A673 (cell line): Measurements from ENCODE around the gene PBX4. TPM values are rescaled to one million over a fixed set of nuclear protein-coding genes. Genes with fewer than 3 reads are reported as not detected.

Experiments used
- BruUV-seq: library from RNA; stranded (reverse); fragments of 400-500 nt; replicated peaks from 2 replicates; lab custom pipeline; 2021; lab: Mats Ljungman, UMichigan
- CTCF ChIA-PET: fragments of 300-600 bp; sonication (Branson Sonifier 250); formaldehyde crosslinking; loops from one replicate; lab custom pipeline; 2022; ENCODE audit warnings: antibody characterized with exemption; lab: Charles Lee
- POLR2A ChIA-PET: fragments of 300-600 bp; sonication (Branson Sonifier 250); formaldehyde crosslinking; loops from one replicate; lab custom pipeline; 2022; ENCODE audit warnings: antibody characterized with exemption; ENCODE audit not compliant: low non-redundant PET; lab: Charles Lee
- DNase-seq: peaks from one replicate; pipeline ENCODE4 v3.0.0-alpha.2; 2015; ENCODE audit warnings: low spot score
- H3K27ac ChIP-seq: fragments of 200-600 bp; sonication (generic); 2 replicates; pipeline ENCODE4 v1.5.1; 2016; ENCODE audit warnings: mixed run types, low read depth, mild to moderate bottlenecking, mixed read lengths, antibody characterized with exemption, low read length; ENCODE audit not compliant: poor library complexity, severe bottlenecking
- H3K27me3 ChIP-seq: fragments of 200-600 bp; sonication (generic); replicated peaks from 2 replicates; pipeline ENCODE4 v1.6.1; 2017; ENCODE audit warnings: mixed run types, low read depth, mild to moderate bottlenecking, mixed read lengths, antibody characterized with exemption, low read length; ENCODE audit not compliant: insufficient read depth, poor library complexity
- H3K36me3 ChIP-seq: fragments of 200-600 bp; sonication (generic); 2 replicates; pipeline ENCODE4 v1.6.1; 2016; ENCODE audit warnings: mixed run types, mild to moderate bottlenecking, mixed read lengths, antibody characterized with exemption, low read length; ENCODE audit not compliant: insufficient read depth, poor library complexity, severe bottlenecking
- H3K4me1 ChIP-seq: fragments of 200-600 bp; sonication (generic); 2 replicates; pipeline ENCODE4 v1.6.1; 2017; ENCODE audit warnings: mixed run types, mild to moderate bottlenecking, mixed read lengths, antibody characterized with exemption, low read length; ENCODE audit not compliant: insufficient read depth, poor library complexity, severe bottlenecking
- H3K4me3 ChIP-seq: fragments of 200-600 bp; sonication (generic); 2 replicates; pipeline ENCODE4 v1.5.1; 2016; ENCODE audit warnings: low read depth, mixed run types, mild to moderate bottlenecking, mixed read lengths, low read length; ENCODE audit not compliant: poor library complexity, severe bottlenecking
- H3K9me3 ChIP-seq: fragments of 200-600 bp; sonication (generic); 2 replicates; pipeline ENCODE4 v1.6.1; 2016; ENCODE audit warnings: mixed run types, low read depth, mild to moderate bottlenecking, mixed read lengths, antibody characterized with exemption, low read length; ENCODE audit not compliant: poor library complexity, severe bottlenecking
- EZH2 ChIP-seq: fragments of 200-600 bp; sonication (generic); IDR thresholded peaks from 2 replicates; pipeline ENCODE4 v1.6.1; 2017; ENCODE audit warnings: borderline replicate concordance, low read depth, mild to moderate bottlenecking, mixed read lengths, antibody characterized with exemption, low read length; ENCODE audit not compliant: poor library complexity, severe bottlenecking
- intact Hi-C: fragments of 100-400 bp; cut with micrococcal nuclease; formaldehyde crosslinking; loops from one replicate; pipeline ENCODE4 v1.10.0; 2022; ENCODE audit not compliant: unreplicated experiment
- total RNA-seq: library from RNA; stranded (reverse); gene quantifications from 2 replicates; pipeline ENCODE4 v1.2.3, GENCODE V29; 2021
- TF ChIP-seq, protein P1 (sequence below): fragments of 300-800, 200-600 bp; sonication (generic); conservative IDR thresholded peaks from 2 replicates; pipeline ENCODE4 v1.5.1; 2017; ENCODE audit warnings: low read depth, mild to moderate bottlenecking, antibody characterized with exemption, low read length, moderate library complexity, mixed read lengths

PBX4 gene
- total RNA-seq, 1 experiment from 2014 or later, result 3.1 TPM

DNA sequence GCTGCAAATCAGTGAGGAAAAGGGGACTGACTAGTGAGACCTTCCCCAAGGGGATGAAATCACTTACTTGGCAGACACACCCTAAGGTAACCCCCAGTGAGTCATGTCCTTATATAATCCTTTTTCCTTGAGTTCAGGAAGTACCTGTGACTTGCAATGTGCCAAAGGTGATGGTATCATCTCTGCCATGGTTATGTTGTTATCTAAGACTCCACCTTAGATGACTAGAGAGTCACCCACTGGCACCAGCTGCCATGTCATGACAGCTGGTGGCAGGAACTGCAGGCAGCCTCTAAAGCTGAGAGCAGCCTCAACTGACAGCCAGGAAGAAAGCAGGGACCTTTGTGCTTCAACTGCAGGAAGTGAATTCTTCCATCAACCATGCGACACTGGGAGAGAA lies 12.5 kb downstream of the PBX4 start:
- DNase-seq, result no peak
- Histone ChIP-seq H3K27me3 (no peaks in the 10 kb centered on the region), H3K36me3 (no peaks in the 10 kb centered on the region), H3K4me3 (no peak overlapping the region), H3K27ac (no peak overlapping the region), H3K9me3 (no peaks in the 10 kb centered on the region), H3K4me1 (no peaks in the 10 kb centered on the region)
- TF ChIP-seq, protein P1, sequence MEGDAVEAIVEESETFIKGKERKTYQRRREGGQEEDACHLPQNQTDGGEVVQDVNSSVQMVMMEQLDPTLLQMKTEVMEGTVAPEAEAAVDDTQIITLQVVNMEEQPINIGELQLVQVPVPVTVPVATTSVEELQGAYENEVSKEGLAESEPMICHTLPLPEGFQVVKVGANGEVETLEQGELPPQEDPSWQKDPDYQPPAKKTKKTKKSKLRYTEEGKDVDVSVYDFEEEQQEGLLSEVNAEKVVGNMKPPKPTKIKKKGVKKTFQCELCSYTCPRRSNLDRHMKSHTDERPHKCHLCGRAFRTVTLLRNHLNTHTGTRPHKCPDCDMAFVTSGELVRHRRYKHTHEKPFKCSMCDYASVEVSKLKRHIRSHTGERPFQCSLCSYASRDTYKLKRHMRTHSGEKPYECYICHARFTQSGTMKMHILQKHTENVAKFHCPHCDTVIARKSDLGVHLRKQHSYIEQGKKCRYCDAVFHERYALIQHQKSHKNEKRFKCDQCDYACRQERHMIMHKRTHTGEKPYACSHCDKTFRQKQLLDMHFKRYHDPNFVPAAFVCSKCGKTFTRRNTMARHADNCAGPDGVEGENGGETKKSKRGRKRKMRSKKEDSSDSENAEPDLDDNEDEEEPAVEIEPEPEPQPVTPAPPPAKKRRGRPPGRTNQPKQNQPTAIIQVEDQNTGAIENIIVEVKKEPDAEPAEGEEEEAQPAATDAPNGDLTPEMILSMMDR, result no peak
- no peak for TF ChIP-seq EZH2
- intact Hi-C loops, result no loop called here
- CTCF ChIA-PET, result no interaction called here
- no TSS peak for BruUV-seq
- POLR2A ChIA-PET, result no interaction called here

DNA sequence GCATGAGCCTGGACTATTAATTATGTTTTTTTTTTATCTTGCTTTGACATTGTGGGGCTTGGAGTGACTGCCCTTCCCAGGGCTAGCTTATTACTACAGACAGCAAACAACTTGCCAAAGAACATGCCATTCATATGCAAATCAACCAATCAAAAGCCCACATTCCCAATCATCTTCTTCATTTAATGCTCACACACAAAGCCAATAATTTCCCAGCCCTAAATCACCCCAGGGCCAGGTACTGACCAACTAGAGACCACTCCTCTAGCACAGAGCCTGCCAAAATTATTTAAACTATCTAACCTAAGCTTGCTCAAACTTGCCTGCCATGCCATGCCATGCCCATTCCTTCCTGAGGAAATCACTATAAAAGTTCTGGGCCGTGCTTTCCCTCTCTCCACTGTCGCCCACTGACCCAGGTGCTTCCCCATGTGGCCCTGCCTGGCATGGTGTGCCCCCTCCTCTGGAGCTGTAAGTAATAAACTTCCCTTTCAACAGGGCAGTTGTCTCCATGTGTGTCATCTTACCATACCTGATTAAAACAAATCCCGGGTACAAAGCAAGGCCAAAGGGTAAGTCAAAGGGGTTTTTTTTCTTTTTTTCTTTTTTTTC lies 15.7 kb downstream of the PBX4 start:
- ChIA-PET CTCF (no interaction called here), POLR2A (interaction anchor here (0.6 kb wide), 1 partner anchor 9 kb away, joined by 3 read pairs; no protein-coding TSS in a partner anchor)
- no peaks in the 10 kb centered on the region for H3K4me1 ChIP-seq
- H3K27ac ChIP-seq, result no peak overlapping the region
- H3K4me3 ChIP-seq, result no peak overlapping the region
- no peaks in the 10 kb centered on the region for H3K36me3 ChIP-seq
- H3K27me3 ChIP-seq, result no peaks in the 10 kb centered on the region
- TF ChIP-seq, protein P1, result no peak
- intact Hi-C loops, result no loop called here
- no TSS peak for BruUV-seq
- H3K9me3 ChIP-seq, result no peaks in the 10 kb centered on the region
- no peak for DNase-seq

DNA sequence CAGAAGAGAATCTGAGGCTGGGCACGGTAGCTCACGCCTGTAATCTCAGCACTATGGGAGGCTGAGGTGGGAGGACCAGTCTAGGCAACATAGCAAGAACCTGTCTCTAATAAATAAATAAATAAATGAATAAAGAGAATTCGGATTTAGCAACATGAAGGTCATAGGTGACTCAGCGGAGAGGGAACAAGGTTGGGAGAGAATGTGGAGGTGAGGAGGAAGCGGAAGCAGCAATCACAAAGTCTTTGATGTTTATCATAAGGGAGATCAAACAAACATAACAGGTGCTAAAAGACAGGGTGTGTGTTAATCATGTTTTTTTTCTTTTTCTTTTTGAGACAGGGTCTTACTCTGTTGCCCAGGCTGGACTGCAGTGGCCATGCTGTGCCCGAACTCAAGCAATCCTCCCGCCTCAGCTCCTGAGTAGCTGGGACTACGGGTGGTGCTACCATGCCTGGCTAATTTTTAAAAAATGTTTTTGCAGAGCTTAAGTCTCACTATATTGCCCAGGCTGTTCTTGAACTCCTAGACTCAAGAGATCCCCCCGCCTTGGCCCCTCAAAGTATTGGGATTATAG lies 16.3 kb downstream of the PBX4 start:
- POLR2A ChIA-PET, result interaction anchor here (0.6 kb wide), 1 partner anchor 10 kb away, joined by 3 read pairs; no protein-coding TSS in a partner anchor
- BruUV-seq, result no TSS peak
- no peaks in the 10 kb centered on the region for H3K4me1 ChIP-seq
- no peak overlapping the region for H3K27ac ChIP-seq
- no peak for DNase-seq
- H3K4me3 ChIP-seq, result no peak overlapping the region
- intact Hi-C loops, result no loop called here
- no peaks in the 10 kb centered on the region for H3K36me3 ChIP-seq
- CTCF ChIA-PET, result no interaction called here
- H3K27me3 ChIP-seq, result no peaks in the 10 kb centered on the region
- H3K9me3 ChIP-seq, result no peaks in the 10 kb centered on the region
- no peak for TF ChIP-seq EZH2
- TF ChIP-seq, protein P1, result no peak
